GM12878 (cell line): ENCODE data around the gene SPATS2L. TPM values are rescaled to one million over a fixed set of nuclear protein-coding genes. Genes with fewer than 3 reads are reported as not detected.

Experiments
- ATF7 ChIP-seq: fragments of 450-650 bp; IDR thresholded peaks from 2 replicates; pipeline ENCODE4 v1.6.1; 2016; ENCODE audit warnings: low read depth, mild to moderate bottlenecking
- CHD2 ChIP-seq: IDR thresholded peaks from 2 replicates; pipeline ENCODE4 v1.6.1; 2011; ENCODE audit warnings: low read depth, low read length, improper control_type of control experiment, borderline replicate concordance
- HDAC2 ChIP-seq: fragments of 200-600 bp; sonication (generic); IDR thresholded peaks from 2 replicates; pipeline ENCODE4 v1.6.1; 2017
- HDGF ChIP-seq: fragments of 450-650 bp; IDR thresholded peaks from 2 replicates; pipeline ENCODE4 v1.6.1; 2016; ENCODE audit warnings: antibody characterized with exemption
- IKZF2 ChIP-seq, 2 experiments: fragments of 450-650 bp; IDR thresholded peaks; 2 replicates each; pipeline ENCODE4 v1.6.1; 2017; ENCODE audit warnings: mild to moderate bottlenecking in 2 of 2, moderate library complexity in 2 of 2
- IRF5 ChIP-seq: fragments of 450-650 bp; IDR thresholded peaks from 2 replicates; pipeline ENCODE4 v1.6.1; 2017; ENCODE audit warnings: borderline replicate concordance
- MAX ChIP-seq: IDR thresholded peaks from 2 replicates; pipeline ENCODE4 v1.6.1; 2012; ENCODE audit warnings: low read depth, low read length, improper control_type of control experiment
- MEF2A ChIP-seq: IDR thresholded peaks from 2 replicates; pipeline ENCODE4 v1.6.1; 2011; ENCODE audit warnings: low read depth, mild to moderate bottlenecking, low read length, moderate library complexity; ENCODE audit not compliant: insufficient read depth
- MTA3 ChIP-seq: IDR thresholded peaks from 2 replicates; pipeline ENCODE4 v1.6.1; 2012; ENCODE audit warnings: low read length, inconsistent platforms, borderline replicate concordance
- NFIC ChIP-seq: IDR thresholded peaks from 2 replicates; pipeline ENCODE4 v1.6.1; 2012; ENCODE audit warnings: low read depth, mild to moderate bottlenecking, inconsistent platforms, low read length, moderate library complexity
- PKNOX1 ChIP-seq: fragments of 450-650 bp; IDR thresholded peaks from 2 replicates; pipeline ENCODE4 v1.6.1; 2016; ENCODE audit warnings: mild to moderate bottlenecking
- POLR2A ChIP-seq: IDR thresholded peaks from 2 replicates; pipeline ENCODE4 v1.6.1; 2011; ENCODE audit warnings: low read depth, mild to moderate bottlenecking, low read length
- RBBP5 ChIP-seq: fragments of 200-600 bp; sonication (generic); conservative IDR thresholded peaks from 2 replicates; pipeline ENCODE4 v1.6.1; 2016
- RELA ChIP-seq: fragments of 450-650 bp; IDR thresholded peaks from 2 replicates; pipeline ENCODE4 v1.8.0; 2014; ENCODE audit warnings: borderline replicate concordance; ENCODE audit not compliant: partially characterized antibody
- SMARCA5 ChIP-seq: fragments of 450-650 bp; IDR thresholded peaks from 2 replicates; pipeline ENCODE4 v1.6.1; 2017; ENCODE audit warnings: mild to moderate bottlenecking
- SPI1 ChIP-seq: IDR thresholded peaks from 2 replicates; pipeline ENCODE4 v1.6.1; 2011; ENCODE audit warnings: low read depth, mild to moderate bottlenecking, low read length, moderate library complexity, borderline replicate concordance; ENCODE audit not compliant: insufficient read depth
- SUZ12 ChIP-seq: fragments of 200-600 bp; sonication (generic); IDR thresholded peaks from one replicate; pipeline ENCODE4 v1.6.1; 2018; ENCODE audit warnings: antibody characterized with exemption, mild to moderate bottlenecking; ENCODE audit not compliant: unreplicated experiment
- TAF1 ChIP-seq: IDR thresholded peaks from 2 replicates; pipeline ENCODE4 v1.6.1; 2011; ENCODE audit warnings: mild to moderate bottlenecking, low read depth, low read length, borderline replicate concordance
- TCF3 ChIP-seq: IDR thresholded peaks from 2 replicates; pipeline ENCODE4 v1.6.1; 2012; ENCODE audit warnings: low read depth, mild to moderate bottlenecking, low read length, borderline replicate concordance; ENCODE audit not compliant: insufficient read depth
- ZBTB33 ChIP-seq: fragments of 450-650 bp; IDR thresholded peaks from 2 replicates; pipeline ENCODE4 v1.6.1; 2017; ENCODE audit warnings: mild to moderate bottlenecking
- ZNF207 ChIP-seq: fragments of 450-650 bp; IDR thresholded peaks from 2 replicates; pipeline ENCODE4 v1.6.1; 2014; ENCODE audit warnings: antibody characterized with exemption, mild to moderate bottlenecking, borderline replicate concordance
- ZNF217 ChIP-seq: fragments of 450-650 bp; IDR thresholded peaks from 2 replicates; pipeline ENCODE4 v1.6.1; 2017; ENCODE audit warnings: antibody characterized with exemption, mild to moderate bottlenecking
- ZNF274 ChIP-seq: IDR thresholded peaks from one replicate; pipeline ENCODE4 v1.8.0; 2011; ENCODE audit not compliant: insufficient read length, insufficient read depth
- ZZZ3 ChIP-seq: IDR thresholded peaks from 2 replicates; pipeline ENCODE4 v1.6.1; 2011; ENCODE audit warnings: low read depth; ENCODE audit not compliant: control insufficient read depth, insufficient read length
- polyA plus RNA-seq, 11 experiments: library from polyadenylated mRNA; depleted of rRNA in 4 of 11; unstranded in 6 of 11; stranded (reverse) in 5 of 11; fragments of >200 nt; fragmentation: Nextera tagmentation in 4 of 11; fragmentation: Illumina TruSeq in 1 of 11; extraction: Ambion mirVana in 4 of 11; extraction: Trizol in 1 of 11; gene quantifications; 1 replicate in 1 of 11; 2 replicates in 10 of 11; pipeline versions ENCODE4 v1.2.1 to v1.2.3, GENCODE V29; 2011 to 2016; ENCODE audit warnings: inconsistent platforms in 2 of 11, missing spikeins in 2 of 11, low read depth in 1 of 11
- total RNA-seq, 4 experiments: library from RNA; depleted of rRNA in 3 of 4; stranded (reverse); fragments of >200 nt in 3 of 4; fragmentation: Illumina TruSeq in 1 of 4; extraction: Trizol in 1 of 4; gene quantifications; 2 replicates each; pipeline versions ENCODE4 v1.2.1 to v1.2.3, GENCODE V29; 2013 to 2021

SPATS2L gene
- total and polyA plus RNA-seq, 10 of the 15 experiments (the other 5 are each of a cell fraction or from before 2014, with no cell fraction given): 5.2 to 30.0 (median 20.1) TPM

GRCh38 chr2:200525882-200526651, 219.6 kb downstream of the SPATS2L start, which contains the start of gene SGO2 (continued):
- no peak for TF ChIP-seq ZBTB33
- no peak; a peak in 2 of 4 replicates for TF ChIP-seq IKZF2 (IDR thresholded peaks at IDR 0.05)
- no peak for TF ChIP-seq ZNF217
- TF ChIP-seq ZNF274: no peak
- TF ChIP-seq SPI1: peak; percentile 54; the same call in 1 of the 2 replicates
- TF ChIP-seq TCF3: 0 out of 2 replicates have a peak, but pooled peaks have one; percentile 60
- no peak; the same call in none of the 2 replicates for TF ChIP-seq MAX
- no peak for TF ChIP-seq RBBP5
- TF ChIP-seq POLR2A: peak; percentile 86
- no peak for TF ChIP-seq MEF2A
- TF ChIP-seq SUZ12: no peak
- peak; percentile 87 for TF ChIP-seq CHD2
- TF ChIP-seq HDGF: peak; percentile 96
- no peak for TF ChIP-seq SMARCA5
- peak; percentile 89; the same call in 1 of the 2 replicates for TF ChIP-seq ZNF207
- TF ChIP-seq HDAC2: peak; percentile 92
- TF ChIP-seq MTA3: no peak; the same call in 1 of the 2 replicates
- no peak for TF ChIP-seq ZZZ3
- TF ChIP-seq ATF7: 0 out of 2 replicates have a peak, but pooled peaks have one; percentile 34
- TF ChIP-seq TAF1: peak; percentile 48; the same call in 1 of the 2 replicates
- TF ChIP-seq PKNOX1: peak; percentile 90
- TF ChIP-seq RELA: no peak
- no peak for TF ChIP-seq IRF5
- TF ChIP-seq NFIC: peak; percentile 16; the same call in 1 of the 2 replicates
